ENCODE results near the gene ARPC3. TPM values are rescaled to one million over a fixed set of nuclear protein-coding genes. Genes with fewer than 3 reads are reported as not detected.

ARPC3 gene
- total and polyA plus RNA-seq, 9 of the 15 experiments (the other 6 are each of a cell fraction or from before 2014, with no cell fraction given): 74.2 to 575 (median 345) TPM

DNA sequence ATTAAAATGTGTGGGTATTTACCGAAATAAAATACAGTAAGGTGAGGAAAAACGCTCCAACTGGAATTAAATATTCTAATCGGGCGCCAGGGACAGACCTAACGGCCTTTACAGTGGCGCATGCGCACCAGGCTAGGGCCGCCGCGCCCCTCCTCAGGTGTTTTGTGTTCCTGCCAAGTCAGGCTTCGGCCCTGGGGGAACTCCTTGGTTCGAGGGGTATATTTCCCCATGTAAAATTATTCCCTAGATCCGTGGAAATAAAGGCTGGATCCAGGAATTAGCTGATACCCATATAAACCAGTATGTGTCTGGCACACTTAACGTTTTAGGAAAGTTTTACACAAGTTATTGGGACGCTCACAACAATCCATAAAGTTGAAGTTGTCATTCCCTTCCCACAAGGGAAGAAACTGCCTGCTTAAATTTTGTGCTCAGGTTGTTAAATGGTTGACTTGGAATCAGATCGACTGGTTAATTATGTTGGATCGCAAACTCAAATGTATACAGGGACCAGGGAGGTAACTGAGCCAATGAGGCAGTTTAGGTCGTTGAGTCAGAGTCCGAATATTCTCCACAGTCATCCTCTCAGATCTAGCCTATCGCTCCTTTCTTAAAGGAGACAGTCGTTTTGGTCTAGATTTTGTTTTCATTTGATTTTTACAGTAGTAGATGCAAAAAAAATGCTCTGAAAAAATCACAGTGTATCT lies 46.0 kb downstream of the ARPC3 start (continued):
- TF ChIP-seq, protein P1, sequence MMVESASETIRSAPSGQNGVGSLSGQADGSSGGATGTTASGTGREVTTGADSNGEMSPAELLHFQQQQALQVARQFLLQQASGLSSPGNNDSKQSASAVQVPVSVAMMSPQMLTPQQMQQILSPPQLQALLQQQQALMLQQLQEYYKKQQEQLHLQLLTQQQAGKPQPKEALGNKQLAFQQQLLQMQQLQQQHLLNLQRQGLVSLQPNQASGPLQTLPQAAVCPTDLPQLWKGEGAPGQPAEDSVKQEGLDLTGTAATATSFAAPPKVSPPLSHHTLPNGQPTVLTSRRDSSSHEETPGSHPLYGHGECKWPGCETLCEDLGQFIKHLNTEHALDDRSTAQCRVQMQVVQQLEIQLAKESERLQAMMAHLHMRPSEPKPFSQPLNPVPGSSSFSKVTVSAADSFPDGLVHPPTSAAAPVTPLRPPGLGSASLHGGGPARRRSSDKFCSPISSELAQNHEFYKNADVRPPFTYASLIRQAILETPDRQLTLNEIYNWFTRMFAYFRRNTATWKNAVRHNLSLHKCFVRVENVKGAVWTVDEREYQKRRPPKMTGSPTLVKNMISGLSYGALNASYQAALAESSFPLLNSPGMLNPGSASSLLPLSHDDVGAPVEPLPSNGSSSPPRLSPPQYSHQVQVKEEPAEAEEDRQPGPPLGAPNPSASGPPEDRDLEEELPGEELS (CRISPR knock-in tag; IDR thresholded peaks at IDR 0.05; ENCODE audit: borderline replicate concordance): no peak
- no peak for TF ChIP-seq RCOR1 (IDR thresholded peaks at IDR 0.05; ENCODE audit: borderline replicate concordance in 1 of 2, low read depth in 2 of 2, low read length in 2 of 2)
- TF ChIP-seq, protein P2, sequence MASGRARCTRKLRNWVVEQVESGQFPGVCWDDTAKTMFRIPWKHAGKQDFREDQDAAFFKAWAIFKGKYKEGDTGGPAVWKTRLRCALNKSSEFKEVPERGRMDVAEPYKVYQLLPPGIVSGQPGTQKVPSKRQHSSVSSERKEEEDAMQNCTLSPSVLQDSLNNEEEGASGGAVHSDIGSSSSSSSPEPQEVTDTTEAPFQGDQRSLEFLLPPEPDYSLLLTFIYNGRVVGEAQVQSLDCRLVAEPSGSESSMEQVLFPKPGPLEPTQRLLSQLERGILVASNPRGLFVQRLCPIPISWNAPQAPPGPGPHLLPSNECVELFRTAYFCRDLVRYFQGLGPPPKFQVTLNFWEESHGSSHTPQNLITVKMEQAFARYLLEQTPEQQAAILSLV (tag; IDR thresholded peaks at IDR 0.05): no peak
- peak in 1 of 2 experiments; percentile 66 for TF ChIP-seq E2F6 (IDR thresholded peaks at IDR 0.05; ENCODE audit: borderline replicate concordance in 1 of 2, extremely low read depth in 1 of 2, insufficient read depth in 1 of 2, insufficient read length in 1 of 2, low read depth in 1 of 2, low read length in 1 of 2, poor library complexity in 1 of 2, severe bottlenecking in 1 of 2)
- TF ChIP-seq ZNF436 (CRISPR knock-in tag; IDR thresholded peaks at IDR 0.05): no peak
- no peak for TF ChIP-seq TAF1 (IDR thresholded peaks at IDR 0.05; ENCODE audit: control insufficient read depth, extremely low read depth, insufficient read depth, low read length, severe bottlenecking)
- TF ChIP-seq, protein P3, sequence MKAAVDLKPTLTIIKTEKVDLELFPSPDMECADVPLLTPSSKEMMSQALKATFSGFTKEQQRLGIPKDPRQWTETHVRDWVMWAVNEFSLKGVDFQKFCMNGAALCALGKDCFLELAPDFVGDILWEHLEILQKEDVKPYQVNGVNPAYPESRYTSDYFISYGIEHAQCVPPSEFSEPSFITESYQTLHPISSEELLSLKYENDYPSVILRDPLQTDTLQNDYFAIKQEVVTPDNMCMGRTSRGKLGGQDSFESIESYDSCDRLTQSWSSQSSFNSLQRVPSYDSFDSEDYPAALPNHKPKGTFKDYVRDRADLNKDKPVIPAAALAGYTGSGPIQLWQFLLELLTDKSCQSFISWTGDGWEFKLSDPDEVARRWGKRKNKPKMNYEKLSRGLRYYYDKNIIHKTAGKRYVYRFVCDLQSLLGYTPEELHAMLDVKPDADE (conservative IDR thresholded peaks at IDR 0.05; ENCODE audit: control insufficient read depth, low read depth, low read length): no peak
- peak; percentile 26; the same call in 1 of the 2 replicates for TF ChIP-seq HDGF (IDR thresholded peaks at IDR 0.05)
- TF ChIP-seq MEF2D (tag; conservative IDR thresholded peaks at IDR 0.05; ENCODE audit: low read depth): no peak
- no peak for TF ChIP-seq NBN (IDR thresholded peaks at IDR 0.05; ENCODE audit: low read depth)
- TF ChIP-seq EGR1 (conservative IDR thresholded peaks at IDR 0.05): no peak
- TF ChIP-seq PRMT5 (CRISPR knock-in tag; IDR thresholded peaks at IDR 0.05): no peak
- TF ChIP-seq NR0B1 (IDR thresholded peaks at IDR 0.05; ENCODE audit: partially characterized antibody): no peak
- TF ChIP-seq KAT8 (IDR thresholded peaks at IDR 0.05; ENCODE audit: low read depth): no peak
- TF ChIP-seq RBM39 (optimal IDR thresholded peaks at IDR 0.05; ENCODE audit: low read depth, low read length): no peak
- no peak for TF ChIP-seq SMARCB1 (IDR thresholded peaks at IDR 0.05; ENCODE audit: insufficient read length, low read depth)
- TF ChIP-seq, protein P4, sequence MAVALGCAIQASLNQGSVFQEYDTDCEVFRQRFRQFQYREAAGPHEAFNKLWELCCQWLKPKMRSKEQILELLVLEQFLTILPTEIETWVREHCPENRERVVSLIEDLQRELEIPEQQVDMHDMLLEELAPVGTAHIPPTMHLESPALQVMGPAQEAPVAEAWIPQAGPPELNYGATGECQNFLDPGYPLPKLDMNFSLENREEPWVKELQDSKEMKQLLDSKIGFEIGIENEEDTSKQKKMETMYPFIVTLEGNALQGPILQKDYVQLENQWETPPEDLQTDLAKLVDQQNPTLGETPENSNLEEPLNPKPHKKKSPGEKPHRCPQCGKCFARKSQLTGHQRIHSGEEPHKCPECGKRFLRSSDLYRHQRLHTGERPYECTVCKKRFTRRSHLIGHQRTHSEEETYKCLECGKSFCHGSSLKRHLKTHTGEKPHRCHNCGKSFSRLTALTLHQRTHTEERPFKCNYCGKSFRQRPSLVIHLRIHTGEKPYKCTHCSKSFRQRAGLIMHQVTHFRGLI (CRISPR knock-in tag; IDR thresholded peaks at IDR 0.05): no peak
- TF ChIP-seq PYGO2 (tag; IDR thresholded peaks at IDR 0.05): no peak
- TF ChIP-seq HNRNPL (IDR thresholded peaks at IDR 0.05; ENCODE audit: low read depth, low read length): no peak
